ENCODE results near the gene LEMD2. TPM values are rescaled to one million over a fixed set of nuclear protein-coding genes. Genes with fewer than 3 reads are reported as not detected.

LEMD2 gene
- total and polyA plus RNA-seq, 2 donors (not counting 1 experiment from before 2014, with no cell fraction given) = 25.7 to 61.9 TPM

DNA sequence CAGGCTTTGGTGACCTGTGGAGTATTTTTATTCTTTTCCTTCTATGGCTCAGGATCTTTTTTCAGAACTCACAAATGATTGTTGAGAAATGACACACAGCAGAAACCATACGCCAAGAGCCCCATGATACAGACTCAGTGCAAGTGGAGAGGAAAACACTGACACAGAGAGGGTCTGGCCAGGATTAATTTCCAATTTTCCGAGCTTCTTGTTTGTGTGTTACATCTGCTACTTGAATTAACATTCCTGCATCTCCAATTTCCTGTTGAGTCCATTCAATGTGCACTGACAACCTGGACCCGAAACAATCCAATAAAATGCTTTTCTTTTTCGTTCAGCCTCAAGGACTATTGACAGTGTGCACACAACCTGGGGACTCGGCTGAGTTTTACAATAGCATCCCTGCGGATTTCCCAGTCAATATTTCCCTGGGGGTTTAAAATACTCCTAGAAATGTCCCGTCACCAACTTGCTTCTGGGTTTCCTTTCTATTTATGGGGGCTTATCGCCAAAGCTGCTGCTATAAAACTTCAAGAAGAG lies 19.8 kb upstream of the LEMD2 start:
- Histone ChIP-seq H3K9me3 (ENCODE audit: control insufficient read depth, insufficient read depth, low read depth, low read length) (no peaks in the 10 kb centered on the region), H3K4me2 (ENCODE audit: extremely low read depth, insufficient read depth, low read length) (no peak overlapping the region), H3K4me1 (ENCODE audit: control insufficient read depth, extremely low read depth, insufficient read depth, low read length) (no peaks in the 10 kb centered on the region), H3K4me3 (replicated peaks in 1 of 4; ENCODE audit: control extremely low read depth in 1 of 4, insufficient read depth in 1 of 4, low read depth in 3 of 4, low read length in 4 of 4) (no peak overlapping the region), H3K36me3 (ENCODE audit: control insufficient read depth, insufficient read depth, low read length) (no peaks in the 10 kb centered on the region), H3K27me3 (ENCODE audit: control insufficient read depth, insufficient read depth, low read length) (peaks cover 43% of the 10 kb centered on the region), H3K9ac (ENCODE audit: insufficient read depth, low read length) (no peak overlapping the region), H4K20me1 (ENCODE audit: control insufficient read depth, extremely low read depth, insufficient read depth, low read length) (no peaks in the 10 kb centered on the region), H2AFZ (ENCODE audit: low read length) (no peak overlapping the region), H3K27ac (ENCODE audit: insufficient read depth, low read length) (no peak overlapping the region), H3K79me2 (ENCODE audit: control insufficient read depth, insufficient read depth, low read length) (no peaks in the 10 kb centered on the region)
- TF ChIP-seq EZH2 (IDR thresholded peaks at IDR 0.05; ENCODE audit: low read length, missing control alignments) (no peak), CTCF (conservative IDR thresholded peaks at IDR 0.05 in 1 of 2, IDR thresholded peaks at IDR 0.05 in 1 of 2; ENCODE audit: low read depth in 1 of 2, low read length in 2 of 2) (no peak)
- no peak for DNase-seq (ENCODE audit: low read depth in 2 of 2)

- no peak overlapping the region for H3K9ac ChIP-seq (ENCODE audit: insufficient read depth, low read length)
- DNase-seq (ENCODE audit: low read depth in 2 of 2) = no peak
- no peaks in the 10 kb centered on the region for H3K4me1 ChIP-seq (ENCODE audit: control insufficient read depth, extremely low read depth, insufficient read depth, low read length)
- no peak overlapping the region for H2AFZ ChIP-seq (ENCODE audit: low read length)
- H3K4me3 ChIP-seq (replicated peaks in 1 of 4; ENCODE audit: control extremely low read depth in 1 of 4, insufficient read depth in 1 of 4, low read depth in 3 of 4, low read length in 4 of 4) = no peak overlapping the region
- no peak overlapping the region for H3K27ac ChIP-seq (ENCODE audit: insufficient read depth, low read length)
- H3K79me2 ChIP-seq (ENCODE audit: control insufficient read depth, insufficient read depth, low read length) = no peaks in the 10 kb centered on the region
- no peaks in the 10 kb centered on the region for H3K9me3 ChIP-seq (ENCODE audit: control insufficient read depth, insufficient read depth, low read depth, low read length)
- H3K36me3 ChIP-seq (ENCODE audit: control insufficient read depth, insufficient read depth, low read length) = no peaks in the 10 kb centered on the region
- peaks cover 47% of the 10 kb centered on the region for H3K27me3 ChIP-seq (ENCODE audit: control insufficient read depth, insufficient read depth, low read length)
- H3K4me2 ChIP-seq (ENCODE audit: extremely low read depth, insufficient read depth, low read length) = no peak overlapping the region
- H4K20me1 ChIP-seq (ENCODE audit: control insufficient read depth, extremely low read depth, insufficient read depth, low read length) = no peaks in the 10 kb centered on the region
- TF ChIP-seq CTCF (conservative IDR thresholded peaks at IDR 0.05 in 1 of 2, IDR thresholded peaks at IDR 0.05 in 1 of 2; ENCODE audit: low read depth in 1 of 2, low read length in 2 of 2) (no peak), EZH2 (IDR thresholded peaks at IDR 0.05; ENCODE audit: low read length, missing control alignments) (no peak)
Measured at GRCh38 chr6:33807606-33808005, 18.7 kb upstream of the LEMD2 start.

GRCh38 chr6:33806841-33807240 lies 17.9 kb upstream of the LEMD2 start:
- no peak for DNase-seq (ENCODE audit: low read depth in 2 of 2)
- no peaks in the 10 kb centered on the region for H3K4me1 ChIP-seq (ENCODE audit: control insufficient read depth, extremely low read depth, insufficient read depth, low read length)
- no peak overlapping the region for H3K27ac ChIP-seq (ENCODE audit: insufficient read depth, low read length)
- H3K9ac ChIP-seq (ENCODE audit: insufficient read depth, low read length) = no peak overlapping the region
- peaks cover 44% of the 10 kb centered on the region for H3K27me3 ChIP-seq (ENCODE audit: control insufficient read depth, insufficient read depth, low read length)
- TF ChIP-seq CTCF (conservative IDR thresholded peaks at IDR 0.05 in 1 of 2, IDR thresholded peaks at IDR 0.05 in 1 of 2; ENCODE audit: low read depth in 1 of 2, low read length in 2 of 2) = no peak
- TF ChIP-seq EZH2 (IDR thresholded peaks at IDR 0.05; ENCODE audit: low read length, missing control alignments) = no peak
- no peak overlapping the region for H3K4me2 ChIP-seq (ENCODE audit: extremely low read depth, insufficient read depth, low read length)
- no peak overlapping the region for H2AFZ ChIP-seq (ENCODE audit: low read length)
- H3K9me3 ChIP-seq (ENCODE audit: control insufficient read depth, insufficient read depth, low read depth, low read length) = no peaks in the 10 kb centered on the region
- H3K4me3 ChIP-seq (replicated peaks in 1 of 4; ENCODE audit: control extremely low read depth in 1 of 4, insufficient read depth in 1 of 4, low read depth in 3 of 4, low read length in 4 of 4) = no peak overlapping the region
- H4K20me1 ChIP-seq (ENCODE audit: control insufficient read depth, extremely low read depth, insufficient read depth, low read length) = no peaks in the 10 kb centered on the region
- H3K79me2 ChIP-seq (ENCODE audit: control insufficient read depth, insufficient read depth, low read length) = no peaks in the 10 kb centered on the region
- no peaks in the 10 kb centered on the region for H3K36me3 ChIP-seq (ENCODE audit: control insufficient read depth, insufficient read depth, low read length)
